B cell (primary cell): ENCODE data around the gene ABCA2.

Experiments
- EZH2 ChIP-seq: IDR thresholded peaks from 2 replicates; pipeline ENCODE4 v1.6.1; 2012; ENCODE audit warnings: borderline replicate concordance, low read depth, mild to moderate bottlenecking, moderate library complexity, low read length; ENCODE audit not compliant: insufficient read depth, poor library complexity, severe bottlenecking
- TF ChIP-seq, protein P1 (sequence below): fragments of 200-600 bp; IDR thresholded peaks from one replicate; pipeline ENCODE4 v1.8.0; 2022; ENCODE audit warnings: antibody characterized with exemption, mild to moderate bottlenecking

DNA sequence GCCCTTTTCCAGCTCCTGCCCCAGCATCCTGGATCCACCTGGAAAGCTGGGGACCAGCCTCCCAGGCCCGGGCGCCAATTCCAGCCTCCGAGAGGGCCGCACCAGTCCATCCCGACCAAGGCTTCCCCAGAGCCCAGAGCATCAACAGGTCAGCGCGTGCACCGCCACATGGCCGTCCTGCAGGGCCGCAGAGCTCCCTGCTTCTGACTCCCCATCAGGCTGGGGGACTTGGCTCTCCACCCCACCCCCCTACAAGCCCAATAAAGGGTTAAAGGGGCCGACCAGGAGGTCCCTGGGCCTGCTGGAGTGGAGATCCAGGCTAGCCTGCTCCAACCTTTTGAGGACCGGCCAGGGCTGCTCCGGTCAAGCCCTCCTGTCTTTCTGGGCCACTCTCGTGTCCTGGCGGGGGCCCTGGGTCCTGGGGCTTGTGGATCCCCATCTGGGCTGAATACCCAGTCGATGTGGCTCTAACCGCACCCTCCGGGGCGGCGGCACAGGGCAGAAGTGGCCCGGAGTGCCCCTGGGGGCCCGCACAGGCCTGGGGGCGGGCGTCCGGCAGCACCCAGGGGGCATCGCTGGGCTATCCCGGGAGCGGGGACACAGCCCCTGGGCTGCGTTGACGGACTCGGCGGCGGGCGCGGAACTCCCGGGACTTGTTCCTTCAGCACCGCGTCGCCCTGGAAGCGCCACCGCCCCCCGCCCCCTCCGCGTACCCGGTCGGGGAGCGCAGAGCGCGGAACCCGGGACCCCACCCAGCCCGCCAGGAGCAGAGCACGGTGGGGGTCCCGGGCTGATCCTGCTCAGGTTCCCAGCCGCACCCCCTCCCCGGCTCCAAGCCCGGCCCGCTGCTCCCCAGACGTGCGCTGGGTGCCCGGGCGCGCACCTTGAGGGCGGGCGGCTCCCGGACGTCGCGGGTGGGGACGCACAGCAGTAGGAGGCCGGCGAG, 25.2 kb upstream of the ABCA2 start:
- TF ChIP-seq, protein P1, sequence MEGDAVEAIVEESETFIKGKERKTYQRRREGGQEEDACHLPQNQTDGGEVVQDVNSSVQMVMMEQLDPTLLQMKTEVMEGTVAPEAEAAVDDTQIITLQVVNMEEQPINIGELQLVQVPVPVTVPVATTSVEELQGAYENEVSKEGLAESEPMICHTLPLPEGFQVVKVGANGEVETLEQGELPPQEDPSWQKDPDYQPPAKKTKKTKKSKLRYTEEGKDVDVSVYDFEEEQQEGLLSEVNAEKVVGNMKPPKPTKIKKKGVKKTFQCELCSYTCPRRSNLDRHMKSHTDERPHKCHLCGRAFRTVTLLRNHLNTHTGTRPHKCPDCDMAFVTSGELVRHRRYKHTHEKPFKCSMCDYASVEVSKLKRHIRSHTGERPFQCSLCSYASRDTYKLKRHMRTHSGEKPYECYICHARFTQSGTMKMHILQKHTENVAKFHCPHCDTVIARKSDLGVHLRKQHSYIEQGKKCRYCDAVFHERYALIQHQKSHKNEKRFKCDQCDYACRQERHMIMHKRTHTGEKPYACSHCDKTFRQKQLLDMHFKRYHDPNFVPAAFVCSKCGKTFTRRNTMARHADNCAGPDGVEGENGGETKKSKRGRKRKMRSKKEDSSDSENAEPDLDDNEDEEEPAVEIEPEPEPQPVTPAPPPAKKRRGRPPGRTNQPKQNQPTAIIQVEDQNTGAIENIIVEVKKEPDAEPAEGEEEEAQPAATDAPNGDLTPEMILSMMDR: no peak
- peak; percentile 64 for TF ChIP-seq EZH2
